Dedifferentiated amniotic fluid mesenchymal stem cell (primary cell): Measurements from ENCODE around the gene KCNT2.

ENCODE experiments used
- DNase-seq: peaks from one replicate; pipeline ENCODE4 v3.0.0-alpha.2; 2016; ENCODE audit errors: extremely low spot score

The KCNT2 gene

DNA sequence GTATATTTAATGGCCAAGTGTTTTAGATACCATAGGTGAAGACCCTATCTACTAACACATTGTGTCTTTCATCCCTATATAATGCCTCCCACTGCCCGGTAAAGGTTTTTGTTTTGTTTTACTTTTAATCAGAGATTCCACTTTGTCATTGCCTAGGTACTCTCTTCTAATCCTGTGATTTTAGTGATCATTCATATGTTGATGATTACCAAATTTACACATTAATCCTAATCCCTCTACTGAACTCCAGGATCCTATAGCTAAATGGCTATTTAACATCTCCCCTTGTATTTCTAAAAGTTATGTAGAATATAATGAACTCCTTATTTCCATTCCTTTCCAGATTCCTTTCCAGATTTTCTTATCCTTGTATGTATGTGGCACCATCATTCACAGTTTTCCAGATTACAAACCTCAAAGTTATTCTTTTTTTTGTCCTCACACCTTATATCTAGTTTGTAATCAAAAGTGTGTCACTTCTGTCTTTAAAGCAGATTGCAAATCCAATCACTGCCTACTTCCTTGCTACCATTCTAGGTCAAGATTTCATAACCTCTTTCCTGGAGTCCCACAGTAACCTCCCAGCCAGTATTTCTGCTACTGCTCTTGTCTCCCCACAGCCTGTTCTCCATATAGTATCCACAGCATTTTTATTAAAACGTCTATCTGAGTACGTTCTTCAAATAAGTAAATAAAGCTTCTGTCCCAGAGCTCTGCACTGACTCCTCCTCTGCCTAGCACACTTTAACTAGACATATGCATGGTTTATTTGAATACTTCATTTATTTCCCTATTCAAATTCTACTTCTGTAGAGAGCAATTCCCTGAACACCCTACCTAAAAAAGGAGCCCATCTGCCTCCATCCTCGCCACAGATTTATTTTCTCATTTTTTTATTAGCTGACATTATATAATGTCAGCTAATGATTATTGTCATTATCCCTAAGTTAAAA lies 157.8 kb downstream of the KCNT2 start:
- DNase-seq = no peak

DNA sequence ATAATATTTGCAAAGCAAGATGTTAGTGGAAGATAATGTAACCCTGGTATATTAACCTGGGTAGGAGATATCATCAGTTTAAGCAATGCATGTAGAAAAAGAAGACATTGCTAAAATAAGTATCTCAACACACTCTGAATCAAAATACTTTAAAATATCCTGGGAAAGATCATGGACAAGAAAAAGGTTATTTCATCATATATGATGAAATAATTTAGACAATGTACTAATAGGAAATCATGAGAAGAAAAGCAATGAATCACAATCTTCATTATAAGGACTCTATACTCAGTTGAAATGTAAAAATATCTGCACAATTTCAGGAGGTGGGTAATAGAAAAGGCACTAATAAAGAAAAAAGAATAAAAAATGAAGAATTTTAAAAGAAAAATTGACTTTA lies 158.8 kb downstream of the KCNT2 start:
- DNase-seq = no peak

- DNase-seq = no peak
Measured at GRCh38 chr1:196445775-196446174, 162.5 kb downstream of the KCNT2 start.

DNA sequence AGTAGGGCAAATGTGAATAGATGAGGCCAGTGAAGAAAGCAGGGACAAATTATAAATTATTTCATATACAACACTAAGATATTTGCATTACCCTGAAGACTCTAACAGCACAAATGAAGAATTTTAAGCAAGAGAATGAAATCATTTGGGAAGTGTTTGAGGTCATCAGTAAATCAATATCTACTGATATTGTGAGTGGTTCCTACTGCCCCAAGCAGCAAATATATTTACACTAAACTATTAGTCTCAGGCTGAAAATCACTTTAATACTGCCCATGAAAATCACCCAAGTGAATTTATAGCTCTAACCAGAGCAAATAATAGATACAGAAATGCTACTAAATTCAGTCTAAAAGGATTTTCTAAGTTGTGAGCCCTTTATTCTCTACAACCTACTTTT lies 163.6 kb downstream of the KCNT2 start:
- DNase-seq = no peak

DNA sequence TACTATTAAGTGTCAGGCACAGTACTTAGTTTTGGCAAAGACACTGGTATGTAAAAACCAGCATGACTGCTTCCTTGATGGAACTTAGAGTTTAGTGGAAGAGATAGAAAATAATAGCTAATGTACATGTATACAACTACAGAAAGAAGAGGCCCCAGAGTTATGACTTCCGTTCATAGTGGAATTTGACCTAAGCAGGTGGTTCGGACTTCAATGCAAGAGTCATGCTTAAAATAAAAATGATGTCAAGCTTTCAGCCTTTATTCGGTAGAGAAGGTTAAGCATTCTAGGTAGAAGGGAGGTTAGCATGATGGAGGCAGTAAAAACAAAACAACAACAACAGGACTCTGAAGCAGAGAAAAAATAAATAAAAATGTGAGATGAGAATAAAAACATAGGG lies 165.9 kb downstream of the KCNT2 start:
- no peak for DNase-seq

- no peak for DNase-seq
Measured at GRCh38 chr1:196440711-196441110, 167.5 kb downstream of the KCNT2 start.

DNA sequence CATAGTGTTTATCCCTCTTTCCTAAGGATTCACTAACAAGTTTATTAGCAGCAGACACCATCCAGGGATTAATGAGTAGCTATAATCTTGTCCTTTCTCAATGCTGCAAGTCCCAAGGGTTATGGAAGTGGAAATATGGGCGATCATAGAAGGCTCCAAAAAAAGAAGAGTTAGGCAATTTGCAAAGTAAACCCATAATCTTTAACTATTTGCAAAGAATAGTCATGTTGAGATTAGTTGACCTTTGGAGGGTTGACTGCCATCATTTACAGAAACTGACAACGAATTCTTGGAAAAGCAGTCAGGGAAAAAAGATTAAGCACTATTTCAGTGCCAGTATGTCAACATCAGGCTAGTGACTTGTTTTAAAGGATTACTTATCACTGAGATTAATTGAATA lies 169.9 kb downstream of the KCNT2 start:
- DNase-seq = no peak

DNA sequence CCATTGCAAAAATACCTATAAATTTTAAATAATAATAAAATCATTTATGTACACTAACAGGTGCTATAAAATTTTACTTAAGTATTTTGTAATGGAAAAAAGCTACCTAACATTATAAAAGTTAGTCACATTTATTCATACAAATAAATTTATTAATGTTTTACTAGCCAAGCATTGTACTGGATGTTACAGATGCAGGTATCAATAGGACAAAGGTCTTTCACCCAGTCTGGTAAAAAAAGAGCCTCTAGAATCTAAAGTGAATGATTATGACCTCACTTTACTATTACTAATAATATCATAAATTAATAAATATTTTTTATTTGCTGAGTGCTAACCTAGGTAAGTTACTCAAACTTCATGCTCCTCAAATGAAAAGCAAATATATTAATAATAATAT lies 170.6 kb downstream of the KCNT2 start:
- DNase-seq = no peak

DNA sequence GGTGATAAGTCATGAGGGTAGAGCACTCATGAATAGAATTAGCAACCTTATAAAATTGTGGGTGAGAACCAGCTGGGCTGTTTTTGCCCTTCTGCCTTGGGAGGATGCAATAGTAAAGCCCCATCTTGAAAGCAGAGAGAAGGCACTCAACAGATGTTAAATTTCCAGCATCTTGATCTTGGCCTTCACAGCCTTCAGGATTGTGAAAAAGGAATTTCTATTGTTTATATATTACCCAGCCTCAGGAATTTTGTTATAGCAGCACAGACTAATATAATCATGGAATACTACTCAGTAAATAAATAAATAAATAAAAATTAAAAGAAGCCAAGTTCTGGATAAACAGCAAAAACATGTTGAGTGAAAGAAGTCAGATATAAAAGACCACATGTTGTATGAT lies 175.2 kb downstream of the KCNT2 start:
- DNase-seq = no peak

DNA sequence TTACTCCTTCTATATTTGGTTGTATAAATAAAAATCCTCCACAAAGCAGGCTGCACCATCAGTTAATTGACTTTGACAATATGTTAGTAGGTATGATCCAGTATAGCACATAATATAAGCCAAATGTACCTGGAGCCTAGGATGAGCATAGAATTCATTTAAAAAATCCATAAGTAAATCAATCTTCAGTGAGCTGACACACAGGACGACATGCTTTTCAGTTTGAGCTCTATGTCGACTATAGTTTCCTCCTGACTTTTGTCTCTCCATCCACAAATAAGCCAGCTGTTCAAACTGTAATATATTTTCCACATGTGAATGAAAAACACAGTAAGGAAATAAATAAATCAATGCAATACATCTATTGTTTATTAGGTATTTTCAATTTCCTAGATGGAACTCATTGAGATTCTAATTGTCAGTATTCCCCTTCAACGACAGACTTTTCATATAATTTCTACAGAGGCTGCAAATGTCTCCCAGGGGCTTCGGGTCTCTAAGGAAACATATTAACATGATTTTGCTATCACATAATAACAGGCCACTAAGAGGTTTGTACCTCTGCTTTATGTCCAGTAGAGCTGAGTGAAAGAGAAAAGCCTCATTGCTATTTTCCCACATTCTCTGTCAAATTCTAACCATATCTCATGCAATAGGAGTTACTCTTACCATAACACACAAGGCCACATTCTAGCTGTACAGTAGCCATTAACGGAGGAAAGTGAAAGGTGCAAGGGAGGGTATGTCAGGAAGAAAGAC lies 180.1 kb downstream of the KCNT2 start:
- DNase-seq = no peak

DNA sequence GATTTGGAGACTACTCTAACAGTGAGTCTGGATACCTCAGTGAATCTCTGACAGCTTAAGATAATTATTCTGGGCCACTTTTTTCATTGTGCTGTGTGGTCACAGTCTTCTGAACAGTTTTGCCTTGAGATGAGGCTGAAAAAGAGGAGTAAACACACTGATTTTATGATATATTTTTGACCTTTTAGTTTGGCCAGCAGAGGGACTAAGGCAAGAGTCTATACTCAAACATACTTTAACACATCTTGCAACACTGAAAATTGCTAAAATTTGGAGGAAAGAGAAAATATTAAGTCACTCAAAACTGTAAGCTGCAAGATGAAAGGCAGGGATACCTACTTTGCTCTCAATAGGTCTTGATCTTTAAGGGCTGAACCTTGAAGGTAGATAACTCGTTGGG lies 182.7 kb downstream of the KCNT2 start:
- no peak for DNase-seq

DNA sequence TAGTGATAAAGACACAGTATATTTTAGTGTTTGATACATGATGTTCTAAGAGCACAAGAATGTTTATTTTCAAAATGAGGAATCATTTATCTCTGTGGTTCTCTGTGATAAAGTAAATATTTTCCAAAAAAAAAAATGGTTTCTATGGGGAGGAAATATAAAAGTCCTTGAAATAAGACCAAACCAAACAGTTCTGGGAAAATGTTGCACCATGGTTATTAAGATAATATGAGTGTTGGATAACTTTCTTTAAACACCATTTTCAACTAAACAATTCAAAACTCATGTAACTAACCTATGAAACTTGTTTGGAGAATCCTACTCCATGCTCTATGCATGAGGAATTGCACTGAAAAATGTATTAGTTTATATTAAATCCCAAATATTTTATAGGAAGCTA lies 184.6 kb downstream of the KCNT2 start:
- no peak for DNase-seq

DNA sequence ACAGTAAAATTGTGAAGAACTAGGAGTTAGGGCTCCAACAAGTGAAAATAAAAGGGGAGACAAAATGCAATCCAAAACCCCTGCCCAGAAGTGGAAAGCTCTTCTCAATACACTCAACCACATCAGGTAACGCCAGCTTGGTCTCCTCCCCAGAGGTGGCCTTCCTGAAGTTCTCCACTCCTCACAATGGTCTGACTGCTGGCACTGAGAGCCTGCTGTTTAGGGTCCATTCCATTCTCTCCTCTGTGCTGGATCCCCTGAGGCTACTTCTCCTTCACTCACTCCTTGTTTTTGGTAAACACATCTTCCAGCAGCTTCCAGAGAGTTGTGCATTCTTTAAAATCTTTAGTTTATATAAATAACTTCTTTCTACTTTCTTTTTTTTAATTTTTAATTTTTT lies 189.5 kb downstream of the KCNT2 start:
- no peak for DNase-seq

DNA sequence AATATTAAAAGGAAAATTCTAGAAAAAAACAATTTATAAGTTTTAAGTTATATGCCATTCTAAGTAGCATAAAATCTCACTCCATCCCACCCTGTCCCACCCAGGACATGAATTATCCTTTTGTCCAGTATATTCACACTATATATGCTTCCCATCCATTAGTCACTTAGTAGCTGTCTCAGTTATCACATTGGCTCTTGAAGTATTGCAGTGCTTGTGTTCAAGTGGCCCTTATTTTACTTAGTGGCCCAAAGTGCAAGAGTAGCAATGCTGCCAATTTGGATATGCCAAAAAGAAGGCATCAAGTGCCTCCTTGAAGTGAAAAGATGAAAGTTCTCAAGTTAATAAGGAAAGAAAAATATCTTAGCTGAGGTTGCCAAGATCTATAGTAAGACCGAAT lies 192.3 kb downstream of the KCNT2 start:
- no peak for DNase-seq

DNA sequence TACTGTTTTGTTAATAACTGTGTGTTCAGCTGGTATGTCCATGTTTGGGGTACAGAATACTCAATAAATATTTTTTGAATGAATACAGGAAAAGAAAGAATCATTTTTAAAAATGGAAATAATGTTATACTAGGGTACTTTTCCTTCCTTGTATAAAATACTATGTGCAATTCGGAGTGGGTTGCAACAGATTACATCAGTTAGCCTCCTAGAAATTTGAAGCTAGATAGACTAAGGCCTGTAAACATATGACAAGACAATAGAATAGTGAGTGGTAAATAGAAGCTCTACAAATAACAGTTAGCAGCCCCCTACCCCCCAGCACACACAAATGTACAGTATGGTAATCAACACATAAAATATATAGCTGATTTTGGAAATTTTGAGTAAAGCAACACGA lies 195.9 kb downstream of the KCNT2 start:
- no peak for DNase-seq

DNA sequence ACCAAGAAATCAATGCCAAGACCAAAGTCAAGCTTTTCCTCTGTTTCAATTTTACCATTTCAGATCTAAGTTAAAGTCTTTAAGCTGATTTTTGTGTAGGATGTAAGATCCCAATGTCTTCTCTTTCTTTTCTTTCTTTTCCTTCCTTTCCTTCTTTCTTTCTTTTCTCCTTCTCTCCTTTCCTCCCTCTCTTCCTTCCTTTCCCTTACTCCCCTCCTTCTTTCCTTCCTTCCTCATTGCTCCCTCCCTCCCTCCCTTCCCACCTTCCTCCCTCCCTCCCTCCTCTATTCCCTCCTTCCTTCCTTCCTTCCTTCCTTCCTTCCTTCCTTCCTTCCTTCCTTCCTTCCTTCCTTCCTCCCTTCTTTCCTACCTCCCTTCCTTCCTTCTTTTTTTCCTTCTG lies 197.5 kb downstream of the KCNT2 start:
- no peak for DNase-seq

- DNase-seq = no peak
Measured at GRCh38 chr1:196409586-196409985, 198.7 kb downstream of the KCNT2 start.

- peak; percentile 43 for DNase-seq
Measured at GRCh38 chr1:196407358-196408051, 200.7 kb downstream of the KCNT2 start.

- no peak for DNase-seq
Measured at GRCh38 chr1:196405839-196406238, 202.4 kb downstream of the KCNT2 start.

GRCh38 chr1:196403803-196404690 lies 204.2 kb downstream of the KCNT2 start:
- peak; percentile 53 for DNase-seq

DNA sequence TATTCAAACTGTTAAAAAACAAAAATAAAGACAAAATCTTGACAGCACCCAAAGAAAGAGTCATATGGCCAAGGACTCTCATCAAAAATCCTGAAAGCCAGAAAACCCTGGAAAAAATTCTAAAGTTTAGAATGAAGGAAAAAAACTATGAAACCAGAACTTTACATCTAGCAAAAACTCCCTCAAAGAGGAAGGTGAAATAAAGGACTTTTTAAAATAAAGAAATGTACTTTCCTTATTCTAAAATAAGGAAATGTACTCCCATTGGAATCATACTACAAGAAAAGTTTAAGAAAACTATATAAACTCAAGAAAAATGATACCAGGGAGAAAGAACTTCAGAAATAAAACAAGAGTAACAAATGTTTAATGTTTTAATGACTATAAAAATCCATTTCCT lies 206.3 kb downstream of the KCNT2 start:
- no peak for DNase-seq

DNA sequence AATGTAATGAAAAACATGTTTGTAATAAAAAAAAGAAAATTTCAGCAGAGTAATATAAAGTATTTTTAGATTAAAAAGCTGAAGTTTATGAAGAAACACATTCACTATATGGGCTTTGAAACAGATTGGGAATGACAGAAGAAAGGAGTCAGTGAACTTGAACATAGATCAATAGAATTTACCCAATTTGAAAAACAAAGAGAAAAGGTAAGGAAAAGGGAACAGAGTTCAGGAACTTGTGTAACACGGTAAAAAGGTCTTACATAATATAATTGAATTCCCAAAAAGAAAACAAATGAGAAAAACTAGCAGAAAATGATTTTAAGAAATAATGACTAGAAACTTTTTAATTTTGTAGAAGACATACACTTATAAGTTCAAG lies 206.8 kb downstream of the KCNT2 start:
- DNase-seq = no peak
